Measurements from ENCODE around the gene HIVEP3.

Gene HIVEP3

DNA sequence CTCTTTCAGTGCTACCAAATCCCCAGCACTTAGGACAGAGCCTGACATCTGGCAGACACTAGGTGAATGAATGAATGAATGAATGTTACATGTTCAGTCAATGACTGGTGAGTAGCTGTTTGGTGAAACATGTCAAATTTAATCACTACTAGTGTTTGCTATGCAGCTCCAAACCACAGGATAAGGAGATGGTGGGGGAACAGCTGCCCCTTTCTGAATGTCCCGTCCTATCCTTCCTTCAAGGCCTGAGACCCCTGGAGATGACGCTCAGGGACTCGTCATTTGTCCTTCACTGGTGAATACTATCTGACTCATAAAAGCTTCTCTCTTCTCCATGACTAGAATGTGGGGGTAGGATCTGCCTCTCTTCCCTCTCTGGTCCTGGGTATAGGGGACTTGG is 175.4 kb downstream of the HIVEP3 start:
- Histone ChIP-seq H3F3A (ENCODE audit: low read depth) (no peaks in the 10 kb centered on the region), H3K4me1 (ENCODE audit: insufficient read depth, low read length, poor library complexity, severe bottlenecking) (peaks cover 22% of the 10 kb centered on the region), H3K27me3 (ENCODE audit: insufficient read depth, low read length, poor library complexity, severe bottlenecking) (no peaks in the 10 kb centered on the region), H3K9ac (ENCODE audit: low read depth, low read length, poor library complexity, severe bottlenecking) (no peak overlapping the region), H2AFZ (ENCODE audit: low read length) (no peak overlapping the region), H3K9me2 (replicated peaks; ENCODE audit: low read depth, low read length) (no peaks in the 10 kb centered on the region), H4K20me1 (ENCODE audit: insufficient read depth, low read length, poor library complexity, severe bottlenecking) (no peaks in the 10 kb centered on the region), H3K36me3 (ENCODE audit: insufficient read depth, low read length) (no peaks in the 10 kb centered on the region), H3K4me3 (ENCODE audit: low read length, poor library complexity, severe bottlenecking) (no peak overlapping the region), H3K4me2 (ENCODE audit: low read depth, low read length, poor library complexity, severe bottlenecking) (no peak overlapping the region), H3K79me2 (ENCODE audit: insufficient read depth, low read length) (no peaks in the 10 kb centered on the region), H3K9me3 (ENCODE audit: insufficient read depth, low read depth, low read length) (no peaks in the 10 kb centered on the region)
- TF ChIP-seq, protein P1, sequence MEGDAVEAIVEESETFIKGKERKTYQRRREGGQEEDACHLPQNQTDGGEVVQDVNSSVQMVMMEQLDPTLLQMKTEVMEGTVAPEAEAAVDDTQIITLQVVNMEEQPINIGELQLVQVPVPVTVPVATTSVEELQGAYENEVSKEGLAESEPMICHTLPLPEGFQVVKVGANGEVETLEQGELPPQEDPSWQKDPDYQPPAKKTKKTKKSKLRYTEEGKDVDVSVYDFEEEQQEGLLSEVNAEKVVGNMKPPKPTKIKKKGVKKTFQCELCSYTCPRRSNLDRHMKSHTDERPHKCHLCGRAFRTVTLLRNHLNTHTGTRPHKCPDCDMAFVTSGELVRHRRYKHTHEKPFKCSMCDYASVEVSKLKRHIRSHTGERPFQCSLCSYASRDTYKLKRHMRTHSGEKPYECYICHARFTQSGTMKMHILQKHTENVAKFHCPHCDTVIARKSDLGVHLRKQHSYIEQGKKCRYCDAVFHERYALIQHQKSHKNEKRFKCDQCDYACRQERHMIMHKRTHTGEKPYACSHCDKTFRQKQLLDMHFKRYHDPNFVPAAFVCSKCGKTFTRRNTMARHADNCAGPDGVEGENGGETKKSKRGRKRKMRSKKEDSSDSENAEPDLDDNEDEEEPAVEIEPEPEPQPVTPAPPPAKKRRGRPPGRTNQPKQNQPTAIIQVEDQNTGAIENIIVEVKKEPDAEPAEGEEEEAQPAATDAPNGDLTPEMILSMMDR (conservative IDR thresholded peaks at IDR 0.05; ENCODE audit: low read length) = no peak
- no peak for TF ChIP-seq EZH2phosphoT487 (IDR thresholded peaks at IDR 0.05; ENCODE audit: borderline replicate concordance)

DNA sequence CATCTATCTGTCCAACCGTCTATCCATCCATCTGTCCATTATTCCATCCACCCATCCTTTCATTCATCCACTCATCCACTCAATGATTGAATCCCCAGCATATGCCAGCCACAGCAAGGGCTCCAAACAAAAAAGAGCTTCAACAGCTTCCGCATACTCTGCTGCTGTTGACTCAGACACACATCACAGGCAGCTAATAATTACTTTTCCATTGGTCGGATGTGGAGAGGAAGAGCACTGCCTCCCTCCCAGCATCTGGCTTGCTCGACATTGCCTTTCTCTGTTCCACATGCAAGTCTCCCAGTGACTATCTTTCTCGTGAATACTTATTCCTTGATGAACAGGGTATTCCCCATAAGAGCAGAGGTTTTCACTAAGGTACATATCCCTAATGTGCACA is 176.5 kb downstream of the HIVEP3 start:
- TF ChIP-seq, protein P1 (conservative IDR thresholded peaks at IDR 0.05; ENCODE audit: low read length) = no peak
- no peak for TF ChIP-seq EZH2phosphoT487 (IDR thresholded peaks at IDR 0.05; ENCODE audit: borderline replicate concordance)

DNA sequence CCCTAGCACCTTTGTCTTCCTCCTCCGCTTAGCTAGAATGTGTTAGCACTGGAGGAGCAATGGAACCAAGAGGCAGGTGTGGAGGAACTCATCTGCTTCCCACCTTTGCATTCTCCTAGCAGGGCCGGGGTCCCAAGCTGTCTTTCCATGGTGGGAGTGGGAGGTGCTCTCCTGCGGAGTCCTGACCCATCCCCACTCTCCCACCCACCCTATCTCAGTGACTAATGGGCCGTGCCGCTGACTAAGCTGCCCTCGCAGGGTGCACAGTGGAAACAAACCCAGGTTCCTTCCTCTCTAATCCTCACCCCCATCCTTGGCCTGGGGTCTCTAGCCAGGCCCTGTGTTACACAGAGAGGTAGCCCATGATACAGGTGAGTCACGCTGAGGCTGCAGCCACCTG is 177.5 kb downstream of the HIVEP3 start:
- Histone ChIP-seq H3K4me2 (ENCODE audit: low read depth, low read length, poor library complexity, severe bottlenecking) (peak overlapping the region; percentile 54), H3K27me3 (ENCODE audit: insufficient read depth, low read length, poor library complexity, severe bottlenecking) (no peaks in the 10 kb centered on the region), H3K9ac (ENCODE audit: low read depth, low read length, poor library complexity, severe bottlenecking) (peak overlapping the region; percentile 44), H3K4me1 (ENCODE audit: insufficient read depth, low read length, poor library complexity, severe bottlenecking) (peaks cover 22% of the 10 kb centered on the region), H3K9me3 (ENCODE audit: insufficient read depth, low read depth, low read length) (no peaks in the 10 kb centered on the region), H2AFZ (ENCODE audit: low read length) (peak overlapping the region; percentile 68), H3K4me3 (ENCODE audit: low read length, poor library complexity, severe bottlenecking) (no peak overlapping the region), H3K36me3 (ENCODE audit: insufficient read depth, low read length) (no peaks in the 10 kb centered on the region), H3K9me2 (replicated peaks; ENCODE audit: low read depth, low read length) (no peaks in the 10 kb centered on the region), H3F3A (ENCODE audit: low read depth) (no peaks in the 10 kb centered on the region), H3K79me2 (ENCODE audit: insufficient read depth, low read length) (no peaks in the 10 kb centered on the region), H4K20me1 (ENCODE audit: insufficient read depth, low read length, poor library complexity, severe bottlenecking) (no peaks in the 10 kb centered on the region)
- TF ChIP-seq EZH2phosphoT487 (IDR thresholded peaks at IDR 0.05; ENCODE audit: borderline replicate concordance) = no peak
- TF ChIP-seq, protein P1 (conservative IDR thresholded peaks at IDR 0.05; ENCODE audit: low read length) = no peak

More for the DNA sequence above, 176.5 kb downstream of the HIVEP3 start:
- no peaks in the 10 kb centered on the region for H3K79me2 ChIP-seq (ENCODE audit: insufficient read depth, low read length)
- no peaks in the 10 kb centered on the region for H3K27me3 ChIP-seq (ENCODE audit: insufficient read depth, low read length, poor library complexity, severe bottlenecking)
- H3F3A ChIP-seq (ENCODE audit: low read depth) = no peaks in the 10 kb centered on the region
- H4K20me1 ChIP-seq (ENCODE audit: insufficient read depth, low read length, poor library complexity, severe bottlenecking) = no peaks in the 10 kb centered on the region
- H3K4me2 ChIP-seq (ENCODE audit: low read depth, low read length, poor library complexity, severe bottlenecking) = no peak overlapping the region
- H3K9me2 ChIP-seq (replicated peaks; ENCODE audit: low read depth, low read length) = no peaks in the 10 kb centered on the region
- H3K9me3 ChIP-seq (ENCODE audit: insufficient read depth, low read depth, low read length) = no peaks in the 10 kb centered on the region
- H3K4me3 ChIP-seq (ENCODE audit: low read length, poor library complexity, severe bottlenecking) = no peak overlapping the region
- no peaks in the 10 kb centered on the region for H3K36me3 ChIP-seq (ENCODE audit: insufficient read depth, low read length)
- H3K4me1 ChIP-seq (ENCODE audit: insufficient read depth, low read length, poor library complexity, severe bottlenecking) = peaks cover 22% of the 10 kb centered on the region
- H3K9ac ChIP-seq (ENCODE audit: low read depth, low read length, poor library complexity, severe bottlenecking) = no peak overlapping the region
- no peak overlapping the region for H2AFZ ChIP-seq (ENCODE audit: low read length)

All from Loucy (cell line).